Mucosa of rectum (tissue), 2 donors: ENCODE results near the gene RAB20.
"Not testable (repeated sequence)": the region's sequence is repeated elsewhere in the genome, so short reads cannot be mapped to it uniquely, and the experiment has no call there.

Experiments used
- H3K27ac ChIP-seq, 2 donors: one replicate each; pipeline ENCODE4 v1.7.0; 2013; ENCODE audit warnings: inconsistent platforms in 2 of 2, low read depth in 2 of 2, low read length in 2 of 2
- H3K27me3 ChIP-seq, 2 donors: one replicate each; pipeline ENCODE4 v1.7.0; 2013; ENCODE audit warnings: low read length in 2 of 2; ENCODE audit not compliant: control insufficient read depth in 2 of 2, insufficient read depth in 2 of 2
- H3K36me3 ChIP-seq, 2 donors: one replicate each; pipeline ENCODE4 v1.7.0; 2013; ENCODE audit warnings: low read length in 2 of 2; ENCODE audit not compliant: control insufficient read depth in 2 of 2, insufficient read depth in 2 of 2
- H3K4me1 ChIP-seq, 2 donors: one replicate each; pipeline ENCODE4 v1.7.0; 2013; ENCODE audit warnings: low read length in 2 of 2, mild to moderate bottlenecking in 1 of 2; ENCODE audit not compliant: control insufficient read depth in 2 of 2, insufficient read depth in 2 of 2
- H3K4me3 ChIP-seq, 2 donors: one replicate each; pipeline ENCODE4 v1.7.0; 2013; ENCODE audit warnings: low read length in 2 of 2
- H3K9ac ChIP-seq, 2 donors: one replicate each; pipeline ENCODE4 v1.7.0; 2013; ENCODE audit warnings: low read length in 2 of 2, low read depth in 1 of 2, mild to moderate bottlenecking in 1 of 2
- H3K9me3 ChIP-seq, 2 donors: one replicate each; pipeline ENCODE4 v1.7.0; 2013; ENCODE audit warnings: low read length in 2 of 2; ENCODE audit not compliant: control insufficient read depth in 2 of 2
- donor health status: healthy.
- donor health status: Normal muscosa, but diverticular disease.

The RAB20 gene

GRCh38 chr13:110561344-110562035, at the start of gene RAB20:
Gene RAB20, minus strand, starts transcription at chr13:110561722. Its CDS starts 203 bp downstream, at chr13:110561519.
- Histone ChIP-seq H3K9ac (peak within 1 kb of the TSS; percentile 89 to 94), H3K4me1 (peaks cover 15 to 44% of the 10 kb centered on the region in 2 donors), H3K27me3 (no peaks in the 10 kb centered on the region)

GRCh38 chr13:110610955-110611595, 49.6 kb upstream of the RAB20 start:
- Histone ChIP-seq H3K27me3 (no peaks in the 10 kb centered on the region), H3K27ac (no peak overlapping the region), H3K4me1 (peaks cover 4 to 5% of the 10 kb centered on the region in 2 donors), H3K9ac (no peak overlapping the region), H3K9me3 (no peaks in the 10 kb centered on the region), H3K4me3 (peak overlapping the region in 1 of 2 donors; percentile 41), H3K36me3 (no peaks in the 10 kb centered on the region)

More at GRCh38 chr13:110561344-110562035, at the start of gene RAB20:
- Histone ChIP-seq H3K4me3 (peak within 1 kb of the TSS; percentile 89 to 90), H3K9me3 (no peaks in the 10 kb centered on the region), H3K27ac (peak within 1 kb of the TSS; percentile 89 to 97), H3K36me3 (peaks cover 3 to 4% of the 10 kb centered on the region in 2 donors)

GRCh38 chr13:110607675-110608224, 46.2 kb upstream of the RAB20 start:
- H3K9ac ChIP-seq: no peak overlapping the region
- no peaks in the 10 kb centered on the region for H3K9me3 ChIP-seq
- H3K4me1 ChIP-seq: no peaks in the 10 kb centered on the region
- H3K36me3 ChIP-seq: no peaks in the 10 kb centered on the region
- no peaks in the 10 kb centered on the region for H3K27me3 ChIP-seq
- no peak overlapping the region for H3K4me3 ChIP-seq
- no peak overlapping the region for H3K27ac ChIP-seq

GRCh38 chr13:110606281-110606680, 44.8 kb upstream of the RAB20 start:
- H3K36me3 ChIP-seq, H3K9me3 ChIP-seq, H3K27ac ChIP-seq: not testable (repeated sequence)

GRCh38 chr13:110605132-110605531, 43.6 kb upstream of the RAB20 start:
- Histone ChIP-seq H3K9ac (no peak overlapping the region), H3K27ac (no peak overlapping the region), H3K4me1 (no peaks in the 10 kb centered on the region), H3K36me3 (no peaks in the 10 kb centered on the region), H3K27me3 (no peaks in the 10 kb centered on the region), H3K4me3 (no peak overlapping the region), H3K9me3 (no peaks in the 10 kb centered on the region)

More at GRCh38 chr13:110606281-110606680, 44.8 kb upstream of the RAB20 start:
- H3K9ac ChIP-seq, H3K4me3 ChIP-seq, H3K4me1 ChIP-seq, H3K27me3 ChIP-seq: not testable (repeated sequence)

GRCh38 chr13:110600980-110601379, 39.5 kb upstream of the RAB20 start:
- Histone ChIP-seq H3K27ac (no peak overlapping the region), H3K9me3 (no peaks in the 10 kb centered on the region), H3K4me1 (no peaks in the 10 kb centered on the region), H3K9ac (no peak overlapping the region), H3K27me3 (no peaks in the 10 kb centered on the region), H3K36me3 (no peaks in the 10 kb centered on the region), H3K4me3 (no peak overlapping the region)

GRCh38 chr13:110600261-110600819, 38.8 kb upstream of the RAB20 start:
- H3K27me3 ChIP-seq: no peaks in the 10 kb centered on the region
- no peak overlapping the region for H3K27ac ChIP-seq
- no peaks in the 10 kb centered on the region for H3K36me3 ChIP-seq
- H3K4me1 ChIP-seq: no peaks in the 10 kb centered on the region
- no peak overlapping the region for H3K9ac ChIP-seq
- H3K9me3 ChIP-seq: no peaks in the 10 kb centered on the region
- no peak overlapping the region for H3K4me3 ChIP-seq

GRCh38 chr13:110597041-110597689, 35.6 kb upstream of the RAB20 start:
- no peak overlapping the region for H3K27ac ChIP-seq
- no peaks in the 10 kb centered on the region for H3K36me3 ChIP-seq
- H3K4me1 ChIP-seq: no peaks in the 10 kb centered on the region
- no peaks in the 10 kb centered on the region for H3K27me3 ChIP-seq
- no peaks in the 10 kb centered on the region for H3K9me3 ChIP-seq
- H3K9ac ChIP-seq: no peak overlapping the region
- H3K4me3 ChIP-seq: no peak overlapping the region

GRCh38 chr13:110593430-110594130, 32.1 kb upstream of the RAB20 start:
- no peaks in the 10 kb centered on the region for H3K36me3 ChIP-seq
- no peaks in the 10 kb centered on the region for H3K27me3 ChIP-seq
- no peak overlapping the region for H3K27ac ChIP-seq
- no peaks in the 10 kb centered on the region for H3K4me1 ChIP-seq
- no peaks in the 10 kb centered on the region for H3K9me3 ChIP-seq
- H3K9ac ChIP-seq: no peak overlapping the region
- no peak overlapping the region for H3K4me3 ChIP-seq
